Astrocyte of the cerebellum (primary cell): ENCODE data around the gene OSBPL2.

Experiments used
- DNase-seq: peaks from one replicate; pipeline ENCODE4 v3.0.0-alpha.2; 2011; ENCODE audit warnings: low read depth
- H3K4me3 ChIP-seq: 2 replicates; pipeline ENCODE4 v1.5.1; 2011; ENCODE audit warnings: mild to moderate bottlenecking, low read depth, low read length, moderate library complexity
- in situ Hi-C: cut with HindIII; loops from 2 replicates; pipeline ENCODE4 v1.10.0; 2017; ENCODE audit warnings: low sequenced_read_pairs
- TF ChIP-seq, protein P1 (sequence below): IDR thresholded peaks from 2 replicates; pipeline ENCODE4 v1.5.1; 2012; ENCODE audit warnings: low read length, low read depth, moderate library complexity, mild to moderate bottlenecking; ENCODE audit errors: missing control alignments

Gene OSBPL2

DNA sequence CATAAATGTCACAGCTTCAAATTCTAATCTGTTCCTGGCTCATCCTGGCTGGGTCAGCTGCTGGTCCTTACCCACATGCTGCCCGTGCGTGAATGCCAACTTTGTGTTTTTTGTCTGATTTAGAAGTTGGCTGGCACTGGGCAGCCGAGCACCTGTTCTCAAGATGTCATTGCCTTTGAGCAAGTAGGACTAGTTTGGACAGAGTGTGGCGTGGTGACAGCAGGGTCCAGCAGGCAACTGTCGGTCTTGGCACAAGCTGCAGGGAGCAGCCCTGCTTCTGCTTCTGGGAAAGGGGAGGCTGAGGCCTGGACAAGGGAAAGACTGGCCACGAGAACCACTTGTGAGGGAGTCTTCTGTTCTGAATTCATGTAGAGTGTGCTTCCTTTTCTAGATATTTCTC is 38.1 kb downstream of the OSBPL2 start:
- no peak overlapping the region for H3K4me3 ChIP-seq
- TF ChIP-seq, protein P1, sequence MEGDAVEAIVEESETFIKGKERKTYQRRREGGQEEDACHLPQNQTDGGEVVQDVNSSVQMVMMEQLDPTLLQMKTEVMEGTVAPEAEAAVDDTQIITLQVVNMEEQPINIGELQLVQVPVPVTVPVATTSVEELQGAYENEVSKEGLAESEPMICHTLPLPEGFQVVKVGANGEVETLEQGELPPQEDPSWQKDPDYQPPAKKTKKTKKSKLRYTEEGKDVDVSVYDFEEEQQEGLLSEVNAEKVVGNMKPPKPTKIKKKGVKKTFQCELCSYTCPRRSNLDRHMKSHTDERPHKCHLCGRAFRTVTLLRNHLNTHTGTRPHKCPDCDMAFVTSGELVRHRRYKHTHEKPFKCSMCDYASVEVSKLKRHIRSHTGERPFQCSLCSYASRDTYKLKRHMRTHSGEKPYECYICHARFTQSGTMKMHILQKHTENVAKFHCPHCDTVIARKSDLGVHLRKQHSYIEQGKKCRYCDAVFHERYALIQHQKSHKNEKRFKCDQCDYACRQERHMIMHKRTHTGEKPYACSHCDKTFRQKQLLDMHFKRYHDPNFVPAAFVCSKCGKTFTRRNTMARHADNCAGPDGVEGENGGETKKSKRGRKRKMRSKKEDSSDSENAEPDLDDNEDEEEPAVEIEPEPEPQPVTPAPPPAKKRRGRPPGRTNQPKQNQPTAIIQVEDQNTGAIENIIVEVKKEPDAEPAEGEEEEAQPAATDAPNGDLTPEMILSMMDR, result no peak
- in situ Hi-C loops, result loop anchor here (25.0 kb wide), 1 partner anchor 111 kb away; the partner anchor contains the start of gene RPS21

DNA sequence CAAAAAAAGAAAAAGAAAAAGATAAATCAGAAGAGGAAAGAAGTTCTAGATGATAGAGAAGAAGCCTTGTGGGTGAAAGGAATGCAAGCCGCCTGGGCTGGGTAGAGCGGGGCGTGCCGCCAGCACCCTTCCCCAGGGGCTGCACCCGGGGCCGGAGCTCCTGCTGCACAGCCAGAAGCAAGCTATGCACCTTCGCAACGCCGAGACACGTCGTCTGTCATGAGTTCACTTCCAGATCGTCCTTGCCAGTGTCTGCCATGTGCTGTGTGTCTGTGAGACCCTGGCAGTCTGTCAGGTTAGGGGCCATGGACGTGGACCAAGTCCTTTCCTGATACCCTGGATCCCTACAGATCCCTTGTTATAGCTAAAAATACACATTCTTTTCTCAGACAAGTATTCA is 38.9 kb downstream of the OSBPL2 start:
- DNase-seq, result no peak
- H3K4me3 ChIP-seq, result no peak overlapping the region
- TF ChIP-seq, protein P1, result no peak
- in situ Hi-C loops, result loop anchor here (25.0 kb wide), 1 partner anchor 110 kb away; the partner anchor contains the start of gene RPS21

More for the DNA sequence above, 38.1 kb downstream of the OSBPL2 start:
- DNase-seq, result no peak

DNA sequence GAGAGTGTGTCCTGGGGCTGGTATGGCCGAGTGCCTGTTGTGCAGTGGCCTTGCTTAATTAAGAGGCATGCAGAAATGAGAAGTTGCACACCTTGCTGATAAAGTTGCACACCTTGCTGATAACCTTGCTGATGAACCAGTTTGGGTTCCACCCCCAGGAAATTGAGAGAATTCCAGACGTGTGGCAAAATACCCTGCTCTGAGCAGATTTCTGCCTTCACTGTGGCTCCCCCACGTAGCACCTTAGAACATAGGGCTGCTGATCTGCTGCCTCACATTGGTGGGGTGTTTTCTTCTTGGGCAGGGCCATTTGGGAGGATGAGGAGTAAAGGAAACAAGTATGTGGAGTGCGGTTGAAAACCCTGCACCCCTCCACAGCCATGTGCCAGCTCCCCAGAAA is 42.0 kb downstream of the OSBPL2 start:
- in situ Hi-C loops, result loop anchor here (25.0 kb wide), 1 partner anchor 107 kb away; the partner anchor contains the start of gene RPS21
- DNase-seq, result no peak
- TF ChIP-seq, protein P1, result no peak
- no peak overlapping the region for H3K4me3 ChIP-seq

DNA sequence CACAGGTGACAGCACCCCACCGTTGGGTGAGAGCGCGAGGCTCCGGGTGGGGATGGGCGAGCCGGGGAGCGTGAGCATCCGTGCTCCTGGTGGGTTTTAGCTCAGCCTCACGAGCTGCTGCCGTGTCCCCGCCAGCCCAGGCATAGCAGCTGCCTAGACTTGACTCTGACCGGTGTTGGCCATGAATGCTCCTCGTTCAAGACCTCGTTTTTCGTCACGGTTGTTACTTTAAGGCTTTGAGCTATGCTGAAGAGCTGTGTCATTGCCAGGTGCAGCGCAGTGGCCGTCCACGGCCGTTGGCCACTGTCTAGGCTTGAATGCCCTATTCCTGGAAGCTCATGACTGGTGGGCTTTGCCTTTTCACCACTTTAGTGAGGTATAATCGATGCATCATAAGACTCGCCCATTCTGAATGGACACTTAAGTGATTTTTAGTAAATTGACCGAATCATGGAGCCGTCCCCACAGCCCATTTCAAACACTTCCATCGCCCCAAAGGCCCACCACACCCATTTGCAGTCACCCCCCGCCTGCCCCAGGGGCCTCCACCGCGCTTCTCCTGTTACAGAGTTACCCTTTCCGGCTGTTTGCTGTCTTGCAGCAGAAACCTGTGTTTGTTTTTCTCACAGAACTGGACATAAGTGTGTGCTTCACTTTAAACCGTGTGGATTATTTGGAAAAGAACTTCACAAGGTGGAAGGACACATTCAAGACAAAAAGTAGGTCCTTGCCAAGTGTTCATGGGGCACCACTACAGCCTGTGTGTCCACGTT is 43.0 kb downstream of the OSBPL2 start:
- TF ChIP-seq, protein P1, result no peak
- DNase-seq, result no peak
- no peak overlapping the region for H3K4me3 ChIP-seq
- in situ Hi-C loops, result loop anchor here (25.0 kb wide), 1 partner anchor 106 kb away; the partner anchor contains the start of gene RPS21

DNA sequence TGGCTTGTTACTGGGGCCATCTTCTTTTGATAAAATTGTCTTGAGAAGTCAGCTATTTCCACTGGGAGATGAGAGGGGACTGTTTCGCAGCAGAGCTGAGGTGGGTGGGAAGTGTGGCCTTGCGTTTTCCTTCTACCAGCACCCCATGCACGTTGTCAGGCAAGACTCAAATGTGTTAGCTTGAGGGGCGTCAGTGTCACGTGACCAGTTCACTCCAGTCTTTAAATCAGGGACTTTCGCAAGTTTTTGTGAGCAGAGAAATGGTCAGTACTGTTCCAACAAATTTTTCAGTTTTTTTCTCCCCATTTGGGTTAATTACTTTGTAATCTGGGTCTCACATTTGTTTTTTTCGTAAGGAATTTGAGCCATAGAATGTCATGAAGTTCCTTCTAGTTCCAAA is 43.8 kb downstream of the OSBPL2 start:
- TF ChIP-seq, protein P1, result no peak
- H3K4me3 ChIP-seq, result no peak overlapping the region
- in situ Hi-C loops, result loop anchor here (25.0 kb wide), 1 partner anchor 105 kb away; the partner anchor contains the start of gene RPS21
- no peak for DNase-seq

DNA sequence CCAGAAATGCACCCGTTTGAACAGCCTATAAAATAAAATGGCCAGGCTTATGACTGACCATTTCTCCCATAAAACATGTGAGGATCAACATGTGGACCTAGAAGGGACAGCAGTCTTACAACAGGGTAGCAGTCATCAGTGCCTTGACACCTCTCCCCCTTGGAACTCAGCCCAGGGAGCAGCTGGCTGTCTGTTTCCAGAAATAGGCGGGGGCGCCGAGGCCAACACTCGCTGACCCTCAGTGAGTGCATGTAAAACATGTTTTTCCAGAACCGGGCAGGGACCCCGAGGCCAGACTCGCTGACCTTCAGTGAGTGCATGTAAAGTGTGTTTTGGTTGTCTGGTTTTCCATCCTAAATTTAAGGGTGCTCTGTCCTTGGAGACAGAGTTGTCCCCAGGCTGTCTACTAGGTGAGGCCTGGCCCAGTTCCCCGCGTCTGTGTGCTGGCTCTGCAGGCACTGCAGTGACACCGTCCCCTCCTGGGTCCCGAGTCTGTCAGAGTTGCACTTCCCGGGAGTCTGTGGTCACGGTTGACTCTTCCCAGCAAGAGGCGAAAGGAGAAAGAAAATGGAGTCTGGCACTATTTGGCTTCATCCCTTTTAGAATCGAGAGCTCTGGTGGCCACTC is 44.7 kb downstream of the OSBPL2 start:
- DNase-seq, result no peak
- no peak overlapping the region for H3K4me3 ChIP-seq
- in situ Hi-C loops, result loop anchor here (25.0 kb wide), 1 partner anchor 104 kb away; the partner anchor contains the start of gene RPS21
- TF ChIP-seq, protein P1, result no peak
